Right atrium auricular region (tissue), 2 donors: ENCODE results near the gene ABHD6. TPM values are rescaled to one million over a fixed set of nuclear protein-coding genes. Genes with fewer than 3 reads are reported as not detected.
A peak's percentile ranks its signal among the peaks of the same experiment; 100 is the strongest.

Experiments used
- DNase-seq: peaks from one replicate; pipeline ENCODE4 v3.0.0-alpha.2; 2019; ENCODE audit warnings: low spot score
- H3K27ac ChIP-seq, 2 donors: fragments of 200-600 bp; sonication (generic); 1 replicate in 1 of 2; 2 replicates in 1 of 2; pipeline ENCODE4 v1.5.1; 2016 to 2019
- H3K27me3 ChIP-seq, 2 donors: fragments of 200-600 bp; sonication (generic); one replicate each; pipeline versions ENCODE4 v1.5.1 to v1.6.0; 2017 to 2019
- H3K36me3 ChIP-seq: fragments of 200-600 bp; sonication (generic); one replicate; pipeline ENCODE4 v1.5.1; 2016
- H3K4me1 ChIP-seq, 2 donors: fragments of 200-600 bp; sonication (generic); one replicate each; pipeline versions ENCODE4 v1.5.1 to v1.6.0; 2017 to 2019
- H3K4me3 ChIP-seq, 2 donors: fragments of 200-600 bp; sonication (generic); 1 replicate in 1 of 2; 2 replicates in 1 of 2; pipeline ENCODE4 v1.5.1; 2017 to 2019; ENCODE audit warnings: mild to moderate bottlenecking in 1 of 2, moderate library complexity in 1 of 2
- H3K9me3 ChIP-seq, 2 donors: fragments of 200-600 bp; sonication (generic); one replicate each; pipeline ENCODE4 v1.5.1; 2019
- total RNA-seq, 2 donors: library from RNA; depleted of rRNA; stranded (reverse); fragments of >200 nt; gene quantifications; one replicate each; pipeline ENCODE4 v1.1.0, GENCODE V29; 2016
- TF ChIP-seq, protein P1 (sequence below), 2 donors: fragments of 200-600 bp; sonication (generic); IDR thresholded peaks; one replicate each; pipeline ENCODE4 v1.5.1; 2019; ENCODE audit warnings: antibody characterized with exemption in 2 of 2

ABHD6 gene
- total RNA-seq, 2 donors from 2014 or later = 11.3 to 13.8 TPM

DNA sequence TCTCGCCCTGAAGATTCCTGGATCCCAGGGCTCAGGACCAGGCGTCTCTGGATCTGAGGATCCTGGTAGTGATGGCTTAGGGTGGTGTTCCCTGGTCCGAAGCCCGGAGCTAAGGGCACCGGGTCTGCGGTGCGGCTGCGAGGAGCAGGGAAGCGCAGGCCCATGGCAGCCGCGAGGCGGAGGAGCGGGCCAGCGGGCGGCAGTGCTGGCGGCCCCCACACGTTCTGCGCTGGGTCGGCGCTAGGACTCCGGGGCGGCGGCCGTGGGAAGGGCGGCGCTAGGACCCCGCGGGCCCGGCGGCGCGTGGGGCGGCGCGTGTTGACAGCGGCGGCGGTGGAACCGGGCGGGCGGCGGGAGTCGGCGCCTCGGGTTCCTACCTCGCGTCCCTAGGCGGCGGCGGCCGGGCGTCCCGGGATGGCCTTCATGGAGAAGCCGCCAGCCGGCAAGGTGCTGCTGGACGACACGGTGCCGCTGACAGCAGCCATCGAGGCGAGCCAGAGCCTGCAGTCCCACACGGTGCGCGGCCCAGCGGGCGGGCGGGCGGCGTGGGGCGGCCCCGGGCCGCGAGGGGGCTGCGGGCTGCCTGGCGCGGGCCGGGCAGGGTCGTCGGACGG lies 95.1 kb downstream of the ABHD6 start, which contains the start of gene PXK:
Gene PXK, plus strand, starts transcription at position 318 of the 614 bp plus-strand sequence. Its CDS starts 97 bp downstream, at position 415.
- Histone ChIP-seq H3K9me3 (no peaks in the 10 kb centered on the region), H3K27ac (peak within 1 kb of the TSS; percentile 81 to 84), H3K36me3 (no peaks in the 10 kb centered on the region), H3K27me3 (no peaks in the 10 kb centered on the region), H3K4me1 (peaks cover 0 to 22% of the 10 kb centered on the region in 2 donors), H3K4me3 (peak within 1 kb of the TSS; percentile 87 to 97)
- TF ChIP-seq, protein P1, sequence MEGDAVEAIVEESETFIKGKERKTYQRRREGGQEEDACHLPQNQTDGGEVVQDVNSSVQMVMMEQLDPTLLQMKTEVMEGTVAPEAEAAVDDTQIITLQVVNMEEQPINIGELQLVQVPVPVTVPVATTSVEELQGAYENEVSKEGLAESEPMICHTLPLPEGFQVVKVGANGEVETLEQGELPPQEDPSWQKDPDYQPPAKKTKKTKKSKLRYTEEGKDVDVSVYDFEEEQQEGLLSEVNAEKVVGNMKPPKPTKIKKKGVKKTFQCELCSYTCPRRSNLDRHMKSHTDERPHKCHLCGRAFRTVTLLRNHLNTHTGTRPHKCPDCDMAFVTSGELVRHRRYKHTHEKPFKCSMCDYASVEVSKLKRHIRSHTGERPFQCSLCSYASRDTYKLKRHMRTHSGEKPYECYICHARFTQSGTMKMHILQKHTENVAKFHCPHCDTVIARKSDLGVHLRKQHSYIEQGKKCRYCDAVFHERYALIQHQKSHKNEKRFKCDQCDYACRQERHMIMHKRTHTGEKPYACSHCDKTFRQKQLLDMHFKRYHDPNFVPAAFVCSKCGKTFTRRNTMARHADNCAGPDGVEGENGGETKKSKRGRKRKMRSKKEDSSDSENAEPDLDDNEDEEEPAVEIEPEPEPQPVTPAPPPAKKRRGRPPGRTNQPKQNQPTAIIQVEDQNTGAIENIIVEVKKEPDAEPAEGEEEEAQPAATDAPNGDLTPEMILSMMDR (IDR thresholded peaks at IDR 0.05) = peak in 1 of 2 donors; percentile 26
- DNase-seq = peak; percentile 69

DNA sequence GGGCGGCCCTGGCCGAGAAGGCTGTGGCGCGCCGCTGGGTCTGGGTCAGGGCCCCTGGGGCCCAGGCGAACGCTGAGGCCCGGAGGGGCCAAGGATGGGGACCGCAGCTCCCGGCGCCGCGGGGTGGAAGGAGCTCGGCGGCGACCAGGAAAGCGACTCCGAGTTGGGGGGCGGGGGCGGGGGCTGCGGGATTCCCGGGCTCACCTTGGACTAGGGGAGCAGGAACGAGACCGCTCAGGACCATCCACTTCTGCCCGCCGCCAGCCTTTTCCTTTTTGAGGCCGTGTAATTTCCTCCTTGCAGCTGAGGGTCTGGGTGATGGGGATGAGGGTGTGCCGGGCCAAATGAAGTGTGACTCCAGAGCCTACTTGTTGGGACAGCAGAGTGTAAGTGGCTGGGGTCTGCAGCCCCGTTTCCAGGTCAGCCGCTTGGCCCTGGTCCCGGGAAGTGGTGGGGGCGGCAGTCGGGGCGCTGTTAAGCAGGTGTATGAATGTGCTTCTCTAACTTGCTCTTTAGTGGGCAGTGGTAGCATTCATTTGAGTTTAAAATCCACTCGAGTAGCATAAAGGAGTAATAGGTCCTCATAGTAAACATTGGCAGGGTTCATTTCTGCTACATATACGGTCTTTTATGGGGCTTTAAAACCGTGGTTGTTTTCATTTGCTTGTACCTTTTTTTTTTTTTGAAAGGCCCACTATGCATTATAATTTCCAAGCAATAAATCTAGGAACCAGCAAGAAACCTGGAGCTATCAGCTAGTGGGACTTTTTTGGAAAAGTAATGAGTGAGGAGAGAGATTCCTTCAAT lies 95.8 kb downstream of the ABHD6 start:
- TF ChIP-seq, protein P1 (IDR thresholded peaks at IDR 0.05) = peak in 1 of 2 donors; percentile 45
- no peaks in the 10 kb centered on the region for H3K9me3 ChIP-seq
- DNase-seq = no peak
- peak overlapping the region; percentile 81 to 84 for H3K27ac ChIP-seq
- no peaks in the 10 kb centered on the region for H3K27me3 ChIP-seq
- H3K4me3 ChIP-seq = peak overlapping the region; percentile 87 to 97
- no peaks in the 10 kb centered on the region for H3K36me3 ChIP-seq
- H3K4me1 ChIP-seq = peaks cover 0 to 22% of the 10 kb centered on the region in 2 donors

DNA sequence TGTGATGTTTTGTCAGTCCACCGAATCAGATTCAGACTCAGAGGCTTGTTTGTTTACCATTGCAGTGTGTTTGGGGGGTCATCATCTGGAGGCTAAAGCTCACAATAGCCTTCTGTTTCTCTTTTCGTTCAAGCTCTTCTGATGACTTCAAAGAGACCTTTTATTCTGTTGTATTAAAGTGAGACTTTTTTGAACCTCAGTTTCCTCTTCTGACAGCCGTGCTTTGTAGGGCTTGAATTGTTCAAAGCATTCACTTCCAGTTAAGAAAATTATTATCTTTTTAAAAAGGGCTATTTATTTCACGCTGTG lies 96.4 kb downstream of the ABHD6 start:
- H3K4me3 ChIP-seq = peak overlapping the region; percentile 87 to 97
- TF ChIP-seq, protein P1 (IDR thresholded peaks at IDR 0.05) = no peak
- H3K4me1 ChIP-seq = peaks cover 0 to 22% of the 10 kb centered on the region in 2 donors
- no peaks in the 10 kb centered on the region for H3K27me3 ChIP-seq
- no peaks in the 10 kb centered on the region for H3K9me3 ChIP-seq
- peak overlapping the region; percentile 81 to 84 for H3K27ac ChIP-seq
- no peak for DNase-seq
- peaks cover 4% of the 10 kb centered on the region for H3K36me3 ChIP-seq

DNA sequence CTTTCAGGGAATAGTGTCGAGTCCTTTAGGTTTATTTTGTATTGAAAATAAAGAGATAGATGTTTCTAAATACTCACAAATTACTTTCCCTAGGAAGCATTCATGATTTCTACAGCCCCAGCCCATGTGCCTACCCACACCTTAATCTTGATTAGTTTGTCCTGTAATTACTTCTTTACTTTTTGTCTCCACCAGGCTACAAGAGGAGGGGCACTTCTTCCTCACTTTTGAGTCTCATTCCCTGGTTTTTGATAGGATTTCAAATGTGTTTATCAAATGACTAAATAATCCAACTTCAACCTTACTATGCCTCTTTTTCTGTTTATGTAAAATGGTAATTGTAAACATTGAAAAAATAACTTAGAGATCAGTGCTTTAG lies 96.9 kb downstream of the ABHD6 start:
- Histone ChIP-seq H3K36me3 (peaks cover 5% of the 10 kb centered on the region), H3K27ac (peak overlapping the region; percentile 81 to 84), H3K27me3 (no peaks in the 10 kb centered on the region), H3K4me1 (peaks cover 0 to 22% of the 10 kb centered on the region in 2 donors), H3K9me3 (no peaks in the 10 kb centered on the region), H3K4me3 (peak overlapping the region; percentile 9 to 16)
- DNase-seq = no peak
- TF ChIP-seq, protein P1 (IDR thresholded peaks at IDR 0.05) = no peak

DNA sequence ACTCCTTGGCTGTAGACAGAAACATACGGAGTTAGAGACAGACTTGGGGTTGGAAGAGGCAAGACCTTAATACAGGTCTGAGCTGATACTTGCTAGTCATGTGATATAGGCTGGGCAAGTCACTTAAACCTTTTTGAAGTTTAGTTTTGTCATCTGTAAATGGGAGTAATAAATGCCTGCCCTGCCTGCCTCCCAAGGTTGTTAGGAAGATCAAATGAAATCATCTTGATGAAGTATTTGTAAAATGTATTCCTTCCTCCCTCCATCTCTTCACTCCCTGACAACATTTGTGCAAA lies 98.0 kb downstream of the ABHD6 start:
- Histone ChIP-seq H3K36me3 (peaks cover 5% of the 10 kb centered on the region), H3K27me3 (no peaks in the 10 kb centered on the region), H3K27ac (peak overlapping the region; percentile 81 to 84), H3K4me3 (no peak overlapping the region), H3K9me3 (no peaks in the 10 kb centered on the region), H3K4me1 (peaks cover 0 to 22% of the 10 kb centered on the region in 2 donors)
- DNase-seq = no peak
- TF ChIP-seq, protein P1 (IDR thresholded peaks at IDR 0.05) = no peak
